Activated CD4-positive, alpha-beta T cell treated with anti-CD3 and anti-CD28 coated beads for 1 hour (primary cell): Measurements from ENCODE around the gene CD300LD.

Source experiments
- DNase-seq: peaks from one replicate; pipeline ENCODE4 v3.0.0-alpha.2; 2020

Gene CD300LD

DNA sequence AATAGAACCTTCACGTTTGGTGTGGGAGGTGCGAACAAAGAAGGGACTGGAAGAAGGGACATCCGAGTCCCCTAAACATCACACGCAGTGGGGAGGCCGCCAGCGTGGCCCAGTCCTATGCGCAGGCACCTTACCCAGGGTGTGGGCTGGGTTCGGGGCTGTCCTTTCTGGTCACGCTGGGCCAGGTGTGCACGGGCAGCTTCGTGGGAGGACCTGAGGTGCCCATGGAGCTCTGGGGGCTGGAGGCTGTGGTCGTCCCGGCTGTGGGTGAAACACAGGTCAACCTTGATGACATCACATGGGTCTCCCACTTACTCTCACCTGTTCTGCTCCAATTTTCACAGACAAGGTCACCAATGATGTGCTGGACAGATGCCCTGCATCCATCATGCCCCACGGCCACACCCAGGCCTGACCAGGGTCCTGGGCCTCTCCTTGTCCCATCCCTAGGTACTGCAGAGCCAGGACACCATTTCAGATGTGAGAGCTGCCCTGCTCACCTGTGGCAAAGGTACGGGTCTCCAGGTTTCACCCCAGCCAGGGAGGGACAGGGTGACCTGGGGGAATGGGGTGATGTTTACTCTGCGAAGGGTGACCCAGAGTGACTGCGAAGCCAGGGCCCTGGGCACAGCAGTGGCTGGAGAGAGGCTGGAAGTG is 49.2 kb downstream of the CD300LD start:
- no peak for DNase-seq

DNA sequence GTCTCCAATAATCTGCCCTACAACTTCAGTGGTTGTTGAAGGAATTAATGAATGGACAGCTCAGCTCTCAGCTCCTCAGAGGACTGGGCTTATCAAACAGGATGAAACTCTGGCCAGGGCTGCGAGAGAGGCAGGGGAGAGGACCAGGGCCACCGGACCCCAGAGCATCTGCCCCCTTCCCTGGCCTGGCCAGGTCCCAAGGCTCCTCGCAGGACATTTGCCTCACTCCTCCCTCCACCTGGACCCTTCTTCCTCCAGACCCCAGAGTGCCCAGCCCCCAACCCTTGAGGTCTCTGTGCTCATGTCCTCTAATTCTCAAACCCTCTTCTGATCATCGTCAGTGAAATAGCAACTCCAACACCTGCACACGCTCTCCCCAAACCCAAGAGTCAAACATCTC is 49.9 kb downstream of the CD300LD start:
- DNase-seq, result no peak

DNA sequence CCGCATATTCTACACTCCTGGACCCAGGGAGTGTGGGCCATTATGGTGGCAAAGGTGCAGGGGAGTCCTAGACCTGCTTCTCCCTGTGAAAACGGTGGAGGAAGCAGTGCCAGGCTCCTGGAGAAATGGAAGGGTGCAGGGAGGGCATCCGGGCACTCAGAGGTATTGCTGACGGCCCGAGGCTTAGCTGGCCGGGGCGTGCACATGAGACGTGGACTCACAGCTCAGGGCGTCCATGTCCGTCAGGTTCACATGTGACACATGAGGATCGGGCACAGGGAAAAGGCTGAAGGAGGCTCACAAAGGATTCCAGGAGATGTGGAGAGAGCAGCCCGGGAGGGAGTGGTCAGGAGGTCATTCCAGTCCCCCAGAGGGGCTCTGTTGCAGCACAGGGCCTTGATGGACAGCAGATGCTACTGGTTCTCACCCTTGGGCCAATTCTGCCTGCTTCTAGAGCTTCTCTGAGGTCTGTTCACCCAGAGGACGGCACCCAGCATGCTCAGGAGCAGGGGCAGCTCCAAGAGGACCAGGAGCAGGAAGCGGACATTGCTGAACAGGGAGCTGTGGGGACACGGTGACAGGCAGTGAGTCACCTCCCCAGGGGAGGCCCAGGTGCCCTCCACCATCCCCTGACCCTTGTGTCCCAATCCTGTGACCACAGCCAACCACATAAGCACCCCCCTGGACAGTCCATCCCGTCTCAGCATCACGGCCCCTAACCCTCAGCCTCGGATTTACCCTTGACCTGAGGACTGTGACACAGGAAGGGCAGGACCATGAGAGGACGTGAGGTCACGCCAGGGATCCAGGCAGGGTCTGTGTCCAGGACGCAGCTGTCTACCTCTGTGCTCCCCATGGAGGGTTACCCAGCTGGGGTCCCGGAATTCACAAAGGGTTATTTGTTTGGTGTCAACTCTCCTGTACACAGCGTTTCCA is 50.6 kb downstream of the CD300LD start:
- DNase-seq, result no peak

DNA sequence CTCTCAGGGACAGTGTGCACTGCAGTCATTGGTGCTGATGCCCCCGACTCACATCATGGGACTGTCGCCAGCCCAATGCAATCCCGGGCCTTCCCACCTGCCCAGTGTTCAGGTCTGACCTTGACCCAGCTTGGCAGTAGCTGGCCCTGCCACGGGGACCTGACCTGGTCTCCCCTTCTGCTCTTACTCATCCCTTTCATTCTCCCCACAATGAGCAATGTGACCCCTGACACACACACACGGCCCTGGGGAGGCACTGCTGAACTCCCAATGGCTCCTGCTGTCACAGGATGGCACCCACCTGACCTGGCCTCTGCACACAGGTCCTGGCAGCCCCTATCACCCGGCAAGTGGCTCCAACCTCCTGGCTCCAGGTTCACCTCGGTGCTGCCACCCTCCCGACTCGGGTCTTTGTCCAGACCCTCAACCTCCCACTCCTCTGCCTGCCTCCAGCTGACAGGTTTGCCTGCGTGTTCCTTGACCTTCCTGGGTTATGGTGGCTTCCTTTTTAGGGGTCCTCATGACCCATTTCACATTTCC is 52.7 kb downstream of the CD300LD start:
- DNase-seq, result no peak

DNA sequence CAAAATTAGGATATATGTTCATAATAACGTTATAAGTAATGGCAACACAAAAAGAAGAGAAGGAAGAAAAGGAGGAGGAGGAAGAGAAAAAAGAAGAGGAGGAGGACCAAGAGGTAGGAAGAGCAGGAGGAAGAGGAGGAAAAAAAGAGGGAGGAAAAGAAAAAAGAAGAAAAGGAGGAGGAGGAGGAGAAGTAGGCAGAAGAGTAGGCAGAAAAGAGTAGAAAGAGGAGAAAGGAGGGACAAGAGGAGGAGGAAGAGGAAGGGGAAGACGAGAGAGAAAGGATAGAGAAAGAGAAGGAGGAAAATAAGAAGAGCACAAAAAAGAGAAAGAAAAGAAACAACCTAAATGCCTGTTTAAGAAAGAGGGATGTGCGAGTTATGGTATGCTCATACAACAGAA is 55.2 kb downstream of the CD300LD start:
- DNase-seq, result no peak

DNA sequence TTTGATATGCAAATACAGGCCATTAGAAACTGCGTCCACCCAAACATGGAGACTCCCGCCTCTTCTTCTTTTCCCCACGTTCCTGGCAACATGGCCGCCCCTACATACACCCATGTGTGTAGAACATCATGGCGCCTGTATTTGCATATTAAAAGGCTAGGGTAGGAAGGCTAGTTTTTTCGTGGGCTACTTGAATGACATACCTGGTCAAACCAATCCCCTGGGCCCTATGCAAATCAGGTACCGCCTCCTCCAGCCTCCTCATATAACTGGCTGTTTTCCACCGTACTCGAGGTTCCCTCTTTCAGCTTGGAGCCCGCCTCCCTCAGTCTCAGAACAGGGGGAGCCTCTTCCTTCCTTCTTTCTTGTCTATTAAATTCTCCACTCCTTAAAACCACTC is 60.0 kb downstream of the CD300LD start:
- DNase-seq, result no peak

DNA sequence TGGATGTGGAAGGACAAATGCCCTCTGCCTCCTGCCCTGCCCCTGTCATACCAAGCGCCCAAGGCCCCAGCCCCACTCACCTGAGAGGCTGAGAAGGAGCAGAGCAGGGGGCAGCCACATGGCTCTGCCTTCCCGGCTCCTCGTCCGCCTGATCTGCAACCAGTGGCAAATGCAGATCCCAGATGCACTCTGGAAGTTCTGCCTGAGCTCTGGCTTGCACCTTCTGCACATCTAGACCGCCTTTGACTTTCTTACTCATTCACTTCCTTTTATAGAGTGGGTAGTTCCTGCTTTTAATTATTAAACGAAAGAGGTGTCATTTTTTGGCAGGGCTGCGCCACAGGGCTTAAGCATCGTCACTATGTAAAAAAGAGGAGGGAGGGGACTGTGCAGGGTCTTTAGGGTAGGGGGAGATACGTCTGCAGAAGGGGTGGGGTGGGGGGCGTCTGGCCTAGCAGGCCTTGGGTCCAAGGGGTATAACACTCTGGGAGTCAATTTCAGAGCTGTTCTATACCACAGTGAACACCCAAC is 60.8 kb downstream of the CD300LD start, which contains the start of gene CD300LB:
CD300LB (minus strand) TSS at position 245 of the 531 bp plus-strand sequence; CDS start at position 120, 125 bp downstream.
- no peak for DNase-seq

DNA sequence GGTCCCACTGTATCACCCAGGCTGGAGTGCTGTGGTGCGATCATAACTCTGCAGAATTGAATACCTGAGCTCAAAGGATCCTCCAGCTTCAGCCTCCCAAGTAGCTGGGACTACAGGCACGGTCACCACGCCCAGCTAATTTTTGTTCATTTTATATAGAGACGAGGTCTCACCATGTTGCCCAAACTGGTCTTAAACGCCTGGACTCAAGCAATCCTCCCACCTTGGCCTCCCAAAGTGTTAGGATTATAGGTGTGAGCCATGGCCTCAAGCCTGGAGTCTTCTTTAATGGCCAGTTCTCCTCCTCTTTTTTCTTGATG is 61.3 kb downstream of the CD300LD start:
- DNase-seq, result no peak
